NCI-H526 (cell line): ENCODE results near the gene CARHSP1.
A peak's percentile ranks its signal among the peaks of the same experiment; 100 is the strongest.
"Not testable (repeated sequence)": the region's sequence is repeated elsewhere in the genome, so short reads cannot be mapped to it uniquely, and the experiment has no call there.

Experiments used
- DNase-seq, 2 experiments: peaks; one replicate each; lab custom pipeline; 2025; lab: John Stamatoyannopoulos, UW

Gene CARHSP1

GRCh38 chr16:8854298-8854948 lies 14.4 kb downstream of the CARHSP1 start:
- DNase-seq, result no peak

- DNase-seq, result no peak
Observed at GRCh38 chr16:8853611-8854010, 15.2 kb downstream of the CARHSP1 start.

GRCh38 chr16:8853150-8853549 lies 15.7 kb downstream of the CARHSP1 start:
- no peak for DNase-seq

GRCh38 chr16:8852534-8852933 lies 16.3 kb downstream of the CARHSP1 start:
- DNase-seq, result no peak

GRCh38 chr16:8851761-8852403 lies 16.9 kb downstream of the CARHSP1 start:
- no peak for DNase-seq

GRCh38 chr16:8850279-8850885 lies 18.4 kb downstream of the CARHSP1 start:
- DNase-seq, result no peak

- DNase-seq, result no peak
Observed at GRCh38 chr16:8849411-8850011, 19.3 kb downstream of the CARHSP1 start.

GRCh38 chr16:8848939-8849391 lies 19.8 kb downstream of the CARHSP1 start:
- no peak for DNase-seq

- no peak for DNase-seq
Observed at GRCh38 chr16:8848231-8848938, 20.4 kb downstream of the CARHSP1 start.

GRCh38 chr16:8847623-8848022 lies 21.2 kb downstream of the CARHSP1 start:
- no peak for DNase-seq

GRCh38 chr16:8847145-8847544 lies 21.7 kb downstream of the CARHSP1 start:
- no peak for DNase-seq

GRCh38 chr16:8846401-8846932 lies 22.3 kb downstream of the CARHSP1 start:
- no peak for DNase-seq

- DNase-seq, result no peak
Observed at GRCh38 chr16:8845699-8846298, 23.0 kb downstream of the CARHSP1 start.

- not testable (repeated sequence) for DNase-seq
Observed at GRCh38 chr16:8843296-8843695, 25.5 kb downstream of the CARHSP1 start.

GRCh38 chr16:8842016-8842415 lies 26.8 kb downstream of the CARHSP1 start:
- DNase-seq, result not testable (repeated sequence)

GRCh38 chr16:8837594-8837993 lies 31.2 kb downstream of the CARHSP1 start:
- DNase-seq, result not testable (repeated sequence)

- not testable (repeated sequence) for DNase-seq
Observed at GRCh38 chr16:8836797-8837196, 32.0 kb downstream of the CARHSP1 start.

GRCh38 chr16:8832717-8833105 lies 36.1 kb downstream of the CARHSP1 start:
- DNase-seq, result no peak

- peak; percentile 54 to 70 for DNase-seq
Observed at GRCh38 chr16:8831871-8832716, 36.7 kb downstream of the CARHSP1 start.

GRCh38 chr16:8831450-8831849 lies 37.4 kb downstream of the CARHSP1 start:
- DNase-seq, result no peak
